Stomach (tissue), 4 donors: Measurements from ENCODE around the gene CPAMD8.

ENCODE experiments used
- EP300 ChIP-seq: sonication (generic); formaldehyde crosslinking; IDR thresholded peaks from one replicate; pipeline ENCODE4 v1.6.1; 2017; ENCODE audit warnings: antibody characterized with exemption
- TF ChIP-seq, protein P1 (sequence below), 7 experiments: fragments of 450-650 bp in 4 of 7; fragments of 200-600 bp in 3 of 7; sonication (generic) in 3 of 7; IDR thresholded peaks; one replicate each; pipeline ENCODE4 v1.5.1; 2016 to 2019; ENCODE audit warnings: antibody characterized with exemption in 7 of 7, control low read depth in 2 of 7, mild to moderate bottlenecking in 1 of 7

DNA sequence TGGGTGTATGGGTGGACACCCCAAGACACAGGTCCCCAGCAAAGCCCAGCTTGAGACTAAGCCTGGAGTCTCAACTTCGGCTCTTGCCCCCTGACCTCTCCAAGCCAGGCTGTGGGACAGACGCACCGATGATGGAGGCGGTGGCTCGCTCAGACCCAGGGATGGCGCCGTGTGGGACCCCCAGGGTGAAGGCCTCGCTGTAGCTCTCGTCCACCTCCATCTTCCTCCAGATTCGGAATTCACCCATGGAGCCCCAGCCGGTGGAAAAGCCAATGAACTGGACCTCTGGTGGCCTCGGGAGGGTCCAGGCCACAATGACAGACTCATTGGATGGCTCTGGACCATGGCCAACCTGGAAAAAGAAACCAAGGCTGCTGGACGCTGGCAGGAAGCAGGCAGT is 98.7 kb downstream of the CPAMD8 start:
- TF ChIP-seq, protein P1, sequence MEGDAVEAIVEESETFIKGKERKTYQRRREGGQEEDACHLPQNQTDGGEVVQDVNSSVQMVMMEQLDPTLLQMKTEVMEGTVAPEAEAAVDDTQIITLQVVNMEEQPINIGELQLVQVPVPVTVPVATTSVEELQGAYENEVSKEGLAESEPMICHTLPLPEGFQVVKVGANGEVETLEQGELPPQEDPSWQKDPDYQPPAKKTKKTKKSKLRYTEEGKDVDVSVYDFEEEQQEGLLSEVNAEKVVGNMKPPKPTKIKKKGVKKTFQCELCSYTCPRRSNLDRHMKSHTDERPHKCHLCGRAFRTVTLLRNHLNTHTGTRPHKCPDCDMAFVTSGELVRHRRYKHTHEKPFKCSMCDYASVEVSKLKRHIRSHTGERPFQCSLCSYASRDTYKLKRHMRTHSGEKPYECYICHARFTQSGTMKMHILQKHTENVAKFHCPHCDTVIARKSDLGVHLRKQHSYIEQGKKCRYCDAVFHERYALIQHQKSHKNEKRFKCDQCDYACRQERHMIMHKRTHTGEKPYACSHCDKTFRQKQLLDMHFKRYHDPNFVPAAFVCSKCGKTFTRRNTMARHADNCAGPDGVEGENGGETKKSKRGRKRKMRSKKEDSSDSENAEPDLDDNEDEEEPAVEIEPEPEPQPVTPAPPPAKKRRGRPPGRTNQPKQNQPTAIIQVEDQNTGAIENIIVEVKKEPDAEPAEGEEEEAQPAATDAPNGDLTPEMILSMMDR (IDR thresholded peaks at IDR 0.05) = no peak
- no peak for TF ChIP-seq EP300
